ENCODE measurements around the gene ERBB4. TPM values are rescaled to one million over a fixed set of nuclear protein-coding genes. Genes with fewer than 3 reads are reported as not detected.

The ERBB4 gene
- total RNA-seq, 4 donors from 2014 or later = 0.16 to 12.7 (median 0.27) TPM; not detected in 1

DNA sequence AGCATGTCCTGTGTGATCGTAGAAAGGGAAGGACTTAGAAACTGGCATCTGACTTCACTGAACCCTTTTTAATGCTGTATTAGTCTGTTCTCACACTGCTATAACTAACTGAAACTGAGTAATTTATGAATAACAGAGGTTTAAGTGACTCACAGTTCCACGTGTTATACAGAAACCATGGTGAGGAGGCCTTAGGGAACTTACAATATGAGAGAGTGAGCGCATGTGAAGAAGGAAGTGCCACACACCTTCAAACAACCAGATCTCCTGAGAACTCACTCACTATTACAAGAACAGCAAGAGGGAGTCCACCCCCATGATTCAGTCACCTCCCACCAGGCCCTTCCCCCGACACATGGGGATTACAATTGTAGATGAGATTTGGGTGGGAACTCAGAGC is 1170.9 kb downstream of the ERBB4 start:
- Histone ChIP-seq H3K27ac (no peak overlapping the region), H3K27me3 (no peaks in the 10 kb centered on the region), H3K4me3 (no peak overlapping the region), H3K4me1 (no peaks in the 10 kb centered on the region), H3K9me3 (no peaks in the 10 kb centered on the region), H3K36me3 (no peaks in the 10 kb centered on the region)
- intact Hi-C loops (cut with DNase I; ENCODE audit: low total_unique reads) (no loop called here), in situ Hi-C loops (cut with MboI; ENCODE audit: low pct_ligation_motif_present in 1 of 4, low pct_unique_long_range_greater_than_20kb in 1 of 4, low sequenced_read_pairs in 3 of 4) (no loop called here)
- TF ChIP-seq POLR2AphosphoS5 (IDR thresholded peaks at IDR 0.05) (no peak), POLR2A (IDR thresholded peaks at IDR 0.05) (no peak), EP300 (IDR thresholded peaks at IDR 0.05; ENCODE audit: low read depth) (no peak)
- TF ChIP-seq, protein P1, sequence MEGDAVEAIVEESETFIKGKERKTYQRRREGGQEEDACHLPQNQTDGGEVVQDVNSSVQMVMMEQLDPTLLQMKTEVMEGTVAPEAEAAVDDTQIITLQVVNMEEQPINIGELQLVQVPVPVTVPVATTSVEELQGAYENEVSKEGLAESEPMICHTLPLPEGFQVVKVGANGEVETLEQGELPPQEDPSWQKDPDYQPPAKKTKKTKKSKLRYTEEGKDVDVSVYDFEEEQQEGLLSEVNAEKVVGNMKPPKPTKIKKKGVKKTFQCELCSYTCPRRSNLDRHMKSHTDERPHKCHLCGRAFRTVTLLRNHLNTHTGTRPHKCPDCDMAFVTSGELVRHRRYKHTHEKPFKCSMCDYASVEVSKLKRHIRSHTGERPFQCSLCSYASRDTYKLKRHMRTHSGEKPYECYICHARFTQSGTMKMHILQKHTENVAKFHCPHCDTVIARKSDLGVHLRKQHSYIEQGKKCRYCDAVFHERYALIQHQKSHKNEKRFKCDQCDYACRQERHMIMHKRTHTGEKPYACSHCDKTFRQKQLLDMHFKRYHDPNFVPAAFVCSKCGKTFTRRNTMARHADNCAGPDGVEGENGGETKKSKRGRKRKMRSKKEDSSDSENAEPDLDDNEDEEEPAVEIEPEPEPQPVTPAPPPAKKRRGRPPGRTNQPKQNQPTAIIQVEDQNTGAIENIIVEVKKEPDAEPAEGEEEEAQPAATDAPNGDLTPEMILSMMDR (IDR thresholded peaks at IDR 0.05) = no peak
- WGBS, 2 donors (ENCODE audit: low coverage in 1 of 2) = 74 to 75% methylated on average over 3 to 4 of the region's 4 CpGs
- DNase-seq = no peak

DNA sequence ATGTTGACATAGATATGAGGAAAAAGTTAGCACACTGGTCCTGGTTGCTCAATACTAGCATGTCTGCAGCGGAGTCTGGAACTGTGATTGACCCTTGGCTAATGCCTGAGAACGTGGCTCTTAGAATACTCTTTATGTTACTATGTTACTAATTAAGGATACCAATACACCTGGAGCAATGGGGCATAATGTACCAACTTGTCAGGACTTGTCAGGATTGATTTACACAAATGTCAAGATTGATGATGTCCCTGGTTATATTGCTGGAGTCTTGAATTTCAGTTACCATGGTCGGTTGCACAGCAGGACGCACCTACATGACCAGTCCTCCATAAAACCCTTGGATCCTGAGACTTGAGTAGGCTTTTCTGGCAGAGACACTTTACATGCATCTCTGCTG is 1171.3 kb downstream of the ERBB4 start:
- DNase-seq = no peak
- in situ Hi-C loops (cut with MboI; ENCODE audit: low pct_ligation_motif_present in 1 of 4, low pct_unique_long_range_greater_than_20kb in 1 of 4, low sequenced_read_pairs in 3 of 4) = no loop called here
- Histone ChIP-seq H3K27me3 (no peaks in the 10 kb centered on the region), H3K4me3 (no peak overlapping the region), H3K4me1 (no peaks in the 10 kb centered on the region), H3K36me3 (no peaks in the 10 kb centered on the region), H3K9me3 (no peaks in the 10 kb centered on the region), H3K27ac (no peak overlapping the region)
- intact Hi-C loops (cut with DNase I; ENCODE audit: low total_unique reads) = no loop called here
- 50 to 81% methylated on average over 2 to 4 of the region's 4 CpGs for WGBS, 2 donors (ENCODE audit: low coverage in 1 of 2)
- TF ChIP-seq POLR2A (IDR thresholded peaks at IDR 0.05) = no peak
- TF ChIP-seq POLR2AphosphoS5 (IDR thresholded peaks at IDR 0.05) = no peak
- TF ChIP-seq, protein P1 (IDR thresholded peaks at IDR 0.05) = no peak

DNA sequence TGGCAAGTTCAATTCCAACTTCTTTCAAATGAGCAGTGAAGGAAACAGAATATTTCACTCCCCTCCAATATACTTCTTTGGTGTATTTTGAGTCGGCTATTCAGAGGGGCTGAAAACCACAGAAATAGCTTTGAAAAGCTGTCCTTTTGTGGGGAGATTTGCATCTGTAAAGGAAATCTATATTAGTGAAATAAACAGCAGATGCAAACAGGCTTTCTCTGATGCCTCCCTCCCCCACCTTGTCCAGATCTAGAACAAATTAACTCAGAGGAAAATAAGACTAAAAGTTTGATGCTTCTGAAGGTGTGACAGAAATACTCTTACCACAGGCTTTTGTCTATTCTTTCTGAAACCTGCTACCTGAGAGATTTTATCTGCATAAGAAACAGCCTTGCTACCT is 1173.7 kb downstream of the ERBB4 start:
- Histone ChIP-seq H3K36me3 (no peaks in the 10 kb centered on the region), H3K4me3 (no peak overlapping the region), H3K27me3 (no peaks in the 10 kb centered on the region), H3K9me3 (no peaks in the 10 kb centered on the region), H3K27ac (no peak overlapping the region), H3K4me1 (no peaks in the 10 kb centered on the region)
- TF ChIP-seq POLR2AphosphoS5 (IDR thresholded peaks at IDR 0.05) (no peak), POLR2A (IDR thresholded peaks at IDR 0.05) (no peak), EP300 (IDR thresholded peaks at IDR 0.05; ENCODE audit: low read depth) (no peak)
- TF ChIP-seq, protein P1 (IDR thresholded peaks at IDR 0.05) = no peak
- DNase-seq = no peak
- intact Hi-C loops (cut with DNase I; ENCODE audit: low total_unique reads) (no loop called here), in situ Hi-C loops (cut with MboI; ENCODE audit: low pct_ligation_motif_present in 1 of 4, low pct_unique_long_range_greater_than_20kb in 1 of 4, low sequenced_read_pairs in 3 of 4) (no loop called here)
- WGBS, 2 donors (ENCODE audit: low coverage in 1 of 2) = 62 to 78% methylated on average over 1 of the region's 1 CpG

DNA sequence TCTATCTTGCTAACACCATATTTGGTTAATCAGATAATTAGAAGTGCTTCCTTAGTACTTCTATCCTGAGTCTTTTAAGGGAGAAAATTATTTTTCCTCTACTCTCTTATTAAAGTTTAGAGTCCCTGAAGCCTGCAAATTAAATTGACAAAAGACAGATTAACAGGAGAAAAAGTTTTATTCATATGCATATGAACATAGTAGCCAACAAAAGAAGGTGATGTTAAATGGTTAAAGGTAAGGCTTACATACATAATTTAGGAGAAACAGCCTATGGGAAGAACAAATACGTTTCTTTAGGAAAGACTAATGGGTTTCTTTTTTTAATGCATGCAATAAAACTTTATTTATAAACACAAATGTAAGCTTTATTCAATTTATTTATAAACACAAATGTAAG is 1177.2 kb downstream of the ERBB4 start:
- in situ Hi-C loops (cut with MboI; ENCODE audit: low pct_ligation_motif_present in 1 of 4, low pct_unique_long_range_greater_than_20kb in 1 of 4, low sequenced_read_pairs in 3 of 4) = no loop called here

More for the DNA sequence above, 1177.2 kb downstream of the ERBB4 start:
- WGBS, 2 donors (ENCODE audit: low coverage in 1 of 2) = 23 to 31% methylated on average over 1 of the region's 1 CpG
- intact Hi-C loops (cut with DNase I; ENCODE audit: low total_unique reads) = no loop called here
- no peak for TF ChIP-seq POLR2A (IDR thresholded peaks at IDR 0.05)
- no peak for TF ChIP-seq EP300 (IDR thresholded peaks at IDR 0.05; ENCODE audit: low read depth)
- TF ChIP-seq, protein P1 (IDR thresholded peaks at IDR 0.05) = no peak
- Histone ChIP-seq H3K27ac (no peak overlapping the region), H3K4me1 (no peaks in the 10 kb centered on the region), H3K27me3 (no peaks in the 10 kb centered on the region), H3K9me3 (no peaks in the 10 kb centered on the region), H3K36me3 (no peaks in the 10 kb centered on the region), H3K4me3 (no peak overlapping the region)
- DNase-seq = no peak

All from transverse colon (tissue), 4 donors.